Activated naive CD4-positive, alpha-beta T cell treated with anti-CD3 and anti-CD28 coated beads, Interleukin-2, amount 50 U/mL, for 16 hours (primary cell): Measurements from ENCODE around the gene ACADSB.

ENCODE experiments used
- DNase-seq: peaks from one replicate; pipeline ENCODE4 v3.0.0-alpha.2; 2020

ACADSB gene

DNA sequence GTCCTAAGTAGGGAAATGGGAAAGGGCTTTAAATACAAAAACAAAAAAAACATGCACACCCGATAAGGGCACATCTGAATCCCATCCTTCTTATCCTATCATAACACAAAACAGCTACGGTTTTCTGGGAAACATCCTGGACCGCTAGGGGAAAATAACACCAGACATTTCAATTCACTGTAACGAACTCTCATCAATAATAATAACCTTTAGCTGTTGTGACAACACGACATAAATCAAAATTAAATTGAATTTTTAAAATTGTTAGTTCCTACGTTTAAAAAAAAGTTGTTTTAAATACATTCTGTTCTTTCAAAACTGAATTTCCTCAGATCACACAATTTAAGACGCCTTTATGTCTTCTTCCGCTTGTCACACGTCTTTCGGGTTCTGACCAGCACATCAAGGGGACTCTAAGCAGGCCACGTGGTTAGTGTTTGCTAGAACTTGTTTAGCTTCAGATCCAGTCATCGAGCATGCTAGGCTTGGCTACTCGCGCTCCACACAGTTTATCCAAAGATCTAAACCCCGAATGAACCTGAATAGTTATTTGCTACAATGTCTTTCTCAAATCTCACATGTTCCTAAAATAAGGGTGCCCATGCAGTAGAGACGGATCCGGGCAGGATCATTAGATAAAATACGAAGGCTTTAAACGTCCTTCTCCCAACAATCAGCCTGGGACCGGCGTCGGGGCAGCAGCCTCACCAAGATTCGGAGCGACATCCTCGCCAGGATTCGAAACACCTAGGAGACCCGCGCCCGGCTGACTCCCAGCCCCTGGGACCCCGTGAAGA, 1.1 kb upstream of the ACADSB start:
- DNase-seq, result peak; percentile 31

DNA sequence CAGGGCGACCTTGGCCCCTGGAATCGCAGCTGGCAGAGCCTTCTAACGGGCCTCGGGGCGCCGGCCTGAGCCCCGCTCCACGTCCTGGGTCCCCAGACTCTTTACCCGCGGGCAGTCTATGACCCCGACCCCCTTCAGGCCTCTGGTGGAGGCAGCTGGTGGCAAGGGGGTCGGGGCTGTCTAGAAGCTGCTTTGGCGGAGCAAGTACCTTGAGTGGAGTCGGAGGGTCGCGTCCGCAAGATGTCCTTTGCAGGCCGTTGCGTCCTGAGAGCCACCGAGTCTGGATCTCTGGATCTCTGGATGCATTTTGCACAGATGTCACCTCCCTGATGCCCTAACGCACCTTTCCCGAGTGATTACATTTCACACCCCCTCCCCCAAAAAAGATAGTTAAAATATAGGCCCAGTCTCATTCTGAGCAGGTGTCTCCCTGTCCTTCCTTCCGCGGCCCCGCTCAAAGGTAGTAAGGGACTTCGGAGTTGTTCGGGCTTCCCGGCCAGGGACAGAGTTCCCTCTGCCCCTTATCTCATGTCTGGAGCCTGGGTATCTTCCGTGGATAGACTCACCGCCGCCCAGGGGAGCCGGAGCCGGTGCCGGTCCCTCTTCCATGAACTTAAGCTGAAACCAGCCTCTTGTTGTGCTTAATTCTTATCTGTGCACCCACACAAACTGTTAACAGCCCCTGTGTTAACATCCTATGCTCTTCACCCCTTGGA, 457 bp downstream of the ACADSB start:
- no peak for DNase-seq

DNA sequence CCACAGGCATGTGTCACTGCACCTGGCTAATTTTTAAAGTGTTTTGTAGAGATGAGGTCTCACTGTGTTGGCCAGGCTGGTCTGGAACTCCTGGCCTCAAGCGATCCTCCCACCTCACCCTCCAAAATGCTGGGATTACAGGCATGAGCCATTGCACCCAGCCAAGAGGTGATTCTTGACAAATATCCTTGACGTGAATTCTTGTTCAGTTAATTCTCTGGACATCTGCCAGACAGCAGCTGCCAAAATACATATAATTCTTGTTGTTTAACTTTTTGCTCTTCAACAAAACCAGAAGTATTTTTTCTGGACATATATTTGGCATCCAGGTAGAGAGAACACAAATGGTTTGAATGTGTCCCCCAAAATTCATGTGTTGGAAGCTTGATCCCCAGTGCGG, 3.2 kb downstream of the ACADSB start:
- no peak for DNase-seq

GRCh38 chr10:123013456-123014419, 4.9 kb downstream of the ACADSB start:
- no peak for DNase-seq

GRCh38 chr10:123014772-123015171, 6.0 kb downstream of the ACADSB start:
- no peak for DNase-seq

- DNase-seq, result no peak
Observed at GRCh38 chr10:123016228-123016627, 7.4 kb downstream of the ACADSB start.

- DNase-seq, result no peak
Observed at GRCh38 chr10:123017421-123018165, 8.8 kb downstream of the ACADSB start.

DNA sequence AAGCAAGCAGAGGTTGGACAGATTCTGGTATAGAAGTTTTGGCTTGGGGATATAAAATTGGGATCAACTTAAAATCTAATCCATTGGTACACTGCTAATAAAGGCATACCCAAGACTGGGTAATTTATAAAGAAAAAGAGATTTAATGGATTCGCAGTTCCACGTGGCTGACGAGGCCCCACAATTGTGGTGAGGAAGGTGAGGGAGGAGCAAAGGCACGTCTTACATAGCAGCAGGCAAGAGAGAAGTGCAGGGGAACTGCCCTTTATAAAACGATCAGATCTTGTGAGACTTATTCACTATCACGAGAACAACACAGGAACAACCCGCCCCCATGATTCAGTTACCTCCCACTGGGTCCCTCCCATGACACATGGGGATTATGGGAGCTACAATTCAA, 9.7 kb downstream of the ACADSB start:
- no peak for DNase-seq

- DNase-seq, result no peak
Observed at GRCh38 chr10:123019264-123019663, 10.5 kb downstream of the ACADSB start.

DNA sequence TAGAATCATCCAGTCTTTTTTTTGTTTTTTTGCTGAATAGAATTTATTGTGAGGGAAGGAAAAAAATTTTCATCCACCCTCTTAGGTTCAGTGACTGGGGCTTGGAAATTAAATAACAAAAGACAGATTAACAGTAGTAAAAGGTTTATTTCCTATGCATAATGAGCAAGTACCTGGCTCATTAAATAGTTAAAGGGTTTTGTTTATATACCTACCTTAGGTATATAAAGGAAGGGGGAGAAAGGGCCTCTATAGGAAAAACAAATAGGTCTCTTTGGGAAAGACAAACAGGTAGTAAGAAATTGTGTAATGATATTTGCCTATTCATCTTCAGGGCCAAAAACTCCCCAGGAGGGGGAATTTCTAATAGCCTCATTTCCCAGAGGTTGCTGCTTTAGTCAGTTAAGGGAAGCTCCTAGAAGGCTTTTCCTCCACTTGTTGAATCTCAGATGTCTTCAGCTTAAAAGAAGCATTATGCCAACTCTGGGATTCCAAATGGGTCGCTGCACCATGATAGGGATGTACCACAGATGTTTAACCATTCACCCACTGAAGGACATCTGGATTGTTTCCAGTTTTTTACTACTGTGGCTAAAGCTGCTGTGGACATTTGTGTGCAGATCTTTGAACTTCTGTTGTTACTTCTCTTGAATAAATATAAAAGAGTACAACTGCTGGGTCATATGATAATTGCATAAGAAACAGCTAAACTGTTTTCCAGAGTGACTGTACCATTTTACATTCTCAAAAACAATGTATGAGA, 11.3 kb downstream of the ACADSB start:
- DNase-seq, result no peak

- DNase-seq, result no peak
Observed at GRCh38 chr10:123021517-123021916, 12.7 kb downstream of the ACADSB start.

DNA sequence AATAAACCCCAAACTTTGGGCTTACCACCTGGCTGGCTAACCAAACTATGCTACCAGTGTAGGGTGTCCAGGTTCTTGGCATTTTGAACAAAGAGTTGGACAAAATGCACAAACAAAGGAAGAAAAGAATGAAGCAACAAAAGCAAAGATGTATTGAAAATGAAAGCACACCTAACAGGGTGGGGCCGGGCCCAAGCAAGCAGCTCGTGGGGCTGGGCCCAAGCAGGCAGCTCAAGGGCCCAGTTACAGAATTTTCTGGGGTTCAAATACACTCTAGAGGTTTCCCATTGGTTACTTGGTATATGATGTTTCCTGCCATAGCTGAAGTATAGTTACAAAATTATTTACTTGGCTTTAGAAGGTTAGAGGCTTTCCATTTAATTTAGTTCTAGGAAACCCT, 15.7 kb downstream of the ACADSB start:
- no peak for DNase-seq

- DNase-seq, result no peak
Observed at GRCh38 chr10:123026302-123026701, 17.5 kb downstream of the ACADSB start.

DNA sequence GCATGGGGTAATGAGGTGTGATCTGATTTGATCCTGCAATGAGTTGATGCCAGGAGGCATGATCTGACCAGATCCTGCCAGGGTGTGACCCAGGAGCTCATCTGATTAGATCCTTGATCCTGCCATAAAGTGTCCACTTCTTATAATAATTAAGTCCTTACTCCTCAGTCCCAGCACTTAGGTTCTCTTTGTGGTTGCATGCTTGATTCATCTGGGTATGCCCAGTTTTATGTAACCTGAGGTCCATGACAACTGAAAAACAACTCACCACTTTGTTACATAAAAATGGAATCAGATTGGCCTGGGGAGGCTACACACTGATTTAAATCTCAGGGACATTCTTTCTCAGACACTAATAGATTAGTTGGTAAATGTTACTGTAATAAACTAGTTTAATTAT, 19.1 kb downstream of the ACADSB start:
- DNase-seq, result no peak

DNA sequence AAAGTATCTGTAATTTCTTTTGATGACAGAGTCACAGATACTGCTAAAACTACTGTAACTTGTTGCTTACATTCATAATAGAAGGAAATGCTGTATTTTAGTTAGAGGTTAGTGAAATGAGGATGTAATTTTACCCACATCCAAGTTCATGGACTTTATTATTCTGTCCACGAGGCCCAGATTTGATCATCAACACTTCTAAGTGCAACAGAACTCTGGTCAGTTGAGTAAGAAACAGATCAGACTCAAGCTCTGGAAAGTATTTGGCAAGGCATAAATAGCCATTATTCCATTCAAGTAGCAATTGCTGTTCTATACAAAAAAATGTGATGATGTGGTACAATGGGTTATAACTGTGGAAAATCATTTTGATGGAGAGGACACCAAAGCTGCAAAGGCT, 22.3 kb downstream of the ACADSB start:
- DNase-seq, result no peak

GRCh38 chr10:123034332-123034731, 25.5 kb downstream of the ACADSB start:
- DNase-seq, result no peak

DNA sequence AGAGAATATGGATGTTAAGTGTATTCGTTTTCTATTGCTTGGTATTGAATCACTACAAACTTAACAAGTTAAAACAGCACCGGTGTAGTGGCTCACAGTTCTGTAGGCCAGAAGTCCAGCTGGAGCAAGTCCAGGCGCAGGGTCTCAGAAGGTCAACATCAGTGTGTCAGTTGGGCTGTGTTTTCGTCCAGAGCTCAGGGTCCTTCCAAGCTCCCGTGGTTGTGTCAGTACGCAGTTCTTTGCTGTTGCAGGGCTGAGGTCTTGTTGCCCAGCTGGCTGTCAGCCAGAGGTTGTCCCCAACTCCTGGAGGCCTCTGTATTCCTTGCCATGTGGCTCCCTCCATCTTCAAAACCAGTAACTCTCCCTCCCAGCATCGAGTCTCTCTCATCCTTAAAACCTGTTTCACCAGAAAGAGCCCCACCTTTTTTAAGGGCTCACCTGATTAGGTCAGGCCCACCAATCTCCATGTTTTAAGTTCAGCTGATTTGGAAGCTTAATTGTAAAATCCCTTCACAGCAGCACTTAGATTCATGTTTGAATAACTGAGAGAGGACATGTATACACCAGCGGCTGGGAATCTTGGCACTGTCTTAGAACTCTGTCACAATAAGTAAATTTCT, 26.8 kb downstream of the ACADSB start:
- DNase-seq, result no peak

DNA sequence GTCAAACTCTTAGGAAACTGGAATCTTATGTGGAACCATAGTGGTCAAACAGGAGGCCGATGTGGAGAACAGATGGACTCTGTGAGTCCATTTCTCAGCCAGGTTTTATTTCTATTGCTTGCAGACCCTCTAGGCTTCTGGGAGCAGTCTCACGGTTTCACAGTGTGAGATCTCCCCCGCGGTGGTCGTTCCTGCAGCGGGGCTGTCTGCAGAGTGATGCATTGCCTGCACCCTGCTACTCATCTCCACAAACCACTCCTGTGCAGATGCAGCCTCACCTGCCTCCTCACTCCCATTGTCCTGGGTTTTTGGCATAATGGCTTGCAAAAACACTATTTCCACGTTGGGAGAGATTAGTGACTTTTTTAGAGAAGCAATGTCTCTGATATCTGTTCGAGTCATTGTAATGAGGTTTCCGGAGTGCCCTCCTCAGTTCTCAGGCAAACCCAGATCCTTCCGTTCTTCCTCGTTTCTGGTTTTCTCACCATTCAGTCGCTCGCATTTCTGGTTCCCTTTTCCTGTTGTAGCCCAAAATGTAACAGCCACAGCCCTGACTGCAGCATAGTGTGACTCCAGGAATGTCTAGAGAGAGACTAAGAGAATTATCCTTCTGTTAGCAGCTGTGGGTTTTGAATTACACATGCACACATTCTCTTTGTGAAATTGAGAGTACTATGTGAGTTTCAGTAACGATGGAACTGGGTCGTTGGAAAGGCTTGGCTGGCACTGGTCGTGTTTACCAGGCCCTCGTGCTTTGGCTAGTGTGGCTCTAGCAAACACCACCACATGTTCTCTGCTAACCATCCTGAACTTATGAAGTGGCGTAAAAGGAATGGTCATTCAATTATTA, 30.2 kb downstream of the ACADSB start:
- DNase-seq, result no peak

DNA sequence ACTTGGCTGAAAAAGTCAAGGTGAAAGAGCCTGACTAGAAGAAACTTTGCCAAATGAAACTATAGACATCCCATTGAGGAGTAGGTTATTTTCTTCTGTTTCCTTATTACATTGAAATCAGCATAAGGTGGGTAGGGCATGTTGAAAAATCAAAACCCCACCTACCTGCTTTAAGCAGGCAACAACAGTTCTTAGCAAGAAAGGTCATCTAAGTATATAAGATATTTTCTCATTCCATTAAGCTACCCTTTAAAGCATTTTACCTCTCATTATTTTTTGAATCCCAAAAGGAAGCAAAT, 30.8 kb downstream of the ACADSB start:
- DNase-seq, result no peak

DNA sequence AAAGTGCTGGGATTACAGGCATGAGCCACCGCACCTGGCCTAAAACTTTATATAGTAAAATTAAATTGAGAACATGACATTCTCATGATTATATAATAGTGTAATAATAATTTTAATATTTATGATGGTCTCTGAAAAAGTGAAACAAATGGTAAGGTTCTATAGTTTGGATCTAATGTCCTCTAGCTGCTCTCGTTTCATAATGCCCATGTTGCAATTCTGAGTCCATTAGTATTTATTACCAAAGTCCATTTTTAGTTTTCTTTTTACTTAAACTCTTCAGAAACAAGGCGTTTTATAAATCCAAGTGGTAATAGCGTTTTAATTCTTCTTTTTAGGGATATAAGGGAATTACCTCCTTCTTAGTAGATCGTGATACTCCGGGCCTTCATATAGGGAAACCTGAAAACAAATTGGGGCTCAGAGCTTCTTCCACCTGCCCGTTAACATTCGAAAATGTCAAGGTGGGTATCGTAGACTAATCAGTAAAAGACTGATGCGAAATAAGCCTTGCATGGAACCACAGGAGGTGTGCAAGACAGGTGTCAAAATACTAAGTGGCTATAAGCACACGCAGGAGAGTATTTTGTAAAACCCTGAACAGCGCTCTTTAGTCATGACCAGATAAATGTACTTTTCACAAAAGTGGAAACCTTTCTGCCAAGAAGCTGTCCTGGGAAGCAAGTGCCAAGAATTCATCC, 34.1 kb downstream of the ACADSB start:
- DNase-seq, result no peak
